GM18909 (cell line): Measurements from ENCODE around the gene TRERF1.
A peak's percentile ranks its signal among the peaks of the same experiment; 100 is the strongest.
"Not testable (repeated sequence)": the region's sequence is repeated elsewhere in the genome, so short reads cannot be mapped to it uniquely, and the experiment has no call there.

Experiments used
- ATAC-seq: cut with Tn5 transposase; IDR thresholded peaks from one replicate; pipeline ENCODE4 v1.9.1; 2021; ENCODE audit warnings: mild to moderate bottlenecking; ENCODE audit not compliant: unreplicated experiment, poor library complexity

Gene TRERF1

DNA sequence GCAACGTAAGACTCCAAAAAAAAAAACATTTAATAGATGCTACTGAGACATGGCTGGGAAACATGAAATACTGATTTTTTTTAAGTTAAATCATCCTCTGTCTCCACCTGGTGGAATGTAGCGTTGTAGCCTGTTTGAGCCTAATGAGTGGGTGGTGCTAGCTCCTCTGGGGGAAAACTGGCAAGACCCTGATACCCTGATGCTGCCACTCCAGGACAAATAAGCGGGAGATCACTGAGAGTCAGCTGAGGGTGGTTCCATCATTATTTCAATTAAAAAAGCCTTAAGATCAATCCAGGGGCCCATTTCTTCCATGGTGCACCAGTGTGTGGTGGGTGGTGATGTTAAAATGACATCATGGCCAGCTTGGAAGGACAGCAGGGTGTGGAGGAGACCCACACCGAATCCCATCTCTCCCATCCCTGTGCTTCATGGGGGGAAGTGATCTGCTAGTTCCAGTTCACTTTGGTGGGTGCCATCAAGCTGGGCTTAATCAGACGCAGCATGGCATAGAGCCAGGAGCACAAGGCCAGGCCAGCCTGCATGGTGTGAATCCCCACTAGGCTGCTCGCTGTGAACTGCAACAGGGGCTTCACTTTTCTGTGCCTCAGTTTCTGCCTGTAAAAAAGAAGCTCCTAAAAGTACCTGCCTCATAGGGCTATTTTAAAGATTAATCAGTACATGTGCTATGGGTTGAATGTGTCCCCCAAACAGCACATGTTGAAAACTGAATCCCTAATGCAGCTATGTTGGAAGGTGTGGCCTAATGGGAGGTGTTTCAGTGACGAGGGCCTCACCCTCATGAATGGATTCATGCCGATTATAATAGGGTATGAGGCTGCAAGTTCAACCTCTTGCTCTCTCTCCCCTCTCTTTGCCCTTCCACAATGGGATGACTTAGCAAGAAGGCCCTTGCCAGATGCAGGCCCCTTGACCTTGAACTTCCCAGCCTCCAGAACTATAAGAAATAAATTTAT lies 221.1 kb downstream of the TRERF1 start:
- ATAC-seq: no peak

DNA sequence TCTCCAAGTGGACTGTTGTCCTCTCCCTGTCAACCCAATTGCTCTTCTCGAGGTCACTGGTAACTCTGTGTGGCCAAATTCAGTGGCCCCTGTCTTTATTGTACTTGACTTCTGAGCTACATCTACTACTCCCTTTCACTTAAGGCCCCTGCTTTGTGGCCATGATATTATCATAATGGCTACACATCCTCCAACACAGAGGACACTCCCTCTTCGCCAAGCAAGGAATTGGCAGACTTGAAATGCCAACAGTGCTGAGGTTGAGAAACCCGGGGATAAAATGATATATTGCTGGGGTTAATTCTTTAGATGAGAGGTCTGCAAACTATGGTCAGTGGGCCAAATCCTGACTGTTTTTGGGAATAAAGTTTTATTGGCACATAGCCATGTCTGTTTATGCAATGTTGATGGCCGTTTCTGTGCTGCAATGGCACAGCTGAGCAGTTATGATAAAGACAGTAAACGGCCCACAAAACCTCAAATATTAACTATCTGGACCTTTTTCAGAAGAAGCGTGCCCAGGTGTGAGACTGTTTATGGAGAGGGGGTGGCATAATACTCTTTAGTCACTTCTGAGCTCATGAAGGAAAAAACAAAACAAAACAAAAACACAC lies 222.1 kb downstream of the TRERF1 start:
- ATAC-seq: no peak

DNA sequence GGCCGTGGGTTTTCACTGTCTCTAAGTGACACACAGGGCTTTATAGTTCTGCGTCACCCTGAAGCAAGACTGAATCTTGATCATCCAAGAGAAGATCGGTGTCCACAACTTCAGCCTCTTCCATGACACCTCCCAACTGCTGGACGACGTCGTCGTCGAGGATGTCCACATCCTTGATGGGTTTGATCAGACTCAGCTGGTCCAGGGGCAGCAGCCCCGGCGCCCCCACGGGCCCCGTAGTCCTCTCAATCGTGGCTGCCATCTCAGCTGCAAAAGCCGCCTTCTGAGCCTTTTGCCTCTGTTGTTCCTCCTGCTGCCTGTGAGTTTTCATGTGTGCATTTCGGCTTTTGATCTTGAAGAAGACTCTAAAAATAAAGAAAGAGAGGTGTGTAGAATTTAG lies 223.4 kb downstream of the TRERF1 start:
- ATAC-seq: no peak

- no peak for ATAC-seq
Measured at GRCh38 chr6:42227173-42227850, 224.4 kb downstream of the TRERF1 start.

GRCh38 chr6:42226645-42227143 lies 225.0 kb downstream of the TRERF1 start:
- no peak for ATAC-seq

GRCh38 chr6:42226161-42226611 lies 225.5 kb downstream of the TRERF1 start:
- no peak for ATAC-seq

DNA sequence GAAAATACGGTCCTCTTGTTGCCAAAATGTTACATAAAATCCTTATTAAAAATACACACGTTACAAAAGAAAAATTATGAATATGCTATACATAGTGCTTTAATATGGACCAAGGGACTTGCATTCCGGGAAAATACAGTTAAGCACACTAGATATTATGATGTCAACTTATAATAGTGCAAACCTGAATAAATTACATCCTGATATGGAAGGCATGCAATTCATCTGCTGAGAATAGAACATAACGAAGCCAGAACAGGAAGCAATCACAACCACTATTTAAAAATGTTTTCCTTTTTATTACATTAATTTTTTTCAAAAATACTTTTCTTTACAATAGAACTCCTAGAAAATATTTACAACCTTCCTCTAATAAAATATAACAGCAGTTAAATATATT lies 226.3 kb downstream of the TRERF1 start:
- ATAC-seq: no peak

- ATAC-seq: no peak
Measured at GRCh38 chr6:42225029-42225339, 226.7 kb downstream of the TRERF1 start.

- peak; percentile 85 for ATAC-seq
Measured at GRCh38 chr6:42224222-42225028, 227.3 kb downstream of the TRERF1 start.

- no peak for ATAC-seq
Measured at GRCh38 chr6:42222448-42222847, 229.3 kb downstream of the TRERF1 start.

DNA sequence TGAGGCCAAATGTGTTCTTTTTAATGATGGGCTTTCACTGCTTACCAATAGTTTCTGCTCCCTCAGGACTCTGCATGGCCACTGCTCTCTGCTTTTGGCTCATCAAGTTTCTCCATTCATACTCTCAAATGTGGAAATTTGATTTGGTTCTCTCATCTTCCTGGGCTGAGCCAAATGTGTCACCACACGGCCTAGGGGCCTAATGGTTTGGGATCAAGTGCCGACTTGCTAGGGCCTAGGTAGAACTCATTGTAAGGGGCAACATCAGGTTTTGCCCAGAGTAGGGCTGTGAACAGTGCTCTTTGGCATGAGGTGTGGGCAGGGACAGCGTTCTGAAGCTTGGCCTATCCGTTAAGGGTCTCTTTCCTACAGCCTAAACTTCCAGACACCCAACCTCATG lies 230.2 kb downstream of the TRERF1 start:
- no peak for ATAC-seq

GRCh38 chr6:42220807-42221206 lies 230.9 kb downstream of the TRERF1 start:
- ATAC-seq: no peak

DNA sequence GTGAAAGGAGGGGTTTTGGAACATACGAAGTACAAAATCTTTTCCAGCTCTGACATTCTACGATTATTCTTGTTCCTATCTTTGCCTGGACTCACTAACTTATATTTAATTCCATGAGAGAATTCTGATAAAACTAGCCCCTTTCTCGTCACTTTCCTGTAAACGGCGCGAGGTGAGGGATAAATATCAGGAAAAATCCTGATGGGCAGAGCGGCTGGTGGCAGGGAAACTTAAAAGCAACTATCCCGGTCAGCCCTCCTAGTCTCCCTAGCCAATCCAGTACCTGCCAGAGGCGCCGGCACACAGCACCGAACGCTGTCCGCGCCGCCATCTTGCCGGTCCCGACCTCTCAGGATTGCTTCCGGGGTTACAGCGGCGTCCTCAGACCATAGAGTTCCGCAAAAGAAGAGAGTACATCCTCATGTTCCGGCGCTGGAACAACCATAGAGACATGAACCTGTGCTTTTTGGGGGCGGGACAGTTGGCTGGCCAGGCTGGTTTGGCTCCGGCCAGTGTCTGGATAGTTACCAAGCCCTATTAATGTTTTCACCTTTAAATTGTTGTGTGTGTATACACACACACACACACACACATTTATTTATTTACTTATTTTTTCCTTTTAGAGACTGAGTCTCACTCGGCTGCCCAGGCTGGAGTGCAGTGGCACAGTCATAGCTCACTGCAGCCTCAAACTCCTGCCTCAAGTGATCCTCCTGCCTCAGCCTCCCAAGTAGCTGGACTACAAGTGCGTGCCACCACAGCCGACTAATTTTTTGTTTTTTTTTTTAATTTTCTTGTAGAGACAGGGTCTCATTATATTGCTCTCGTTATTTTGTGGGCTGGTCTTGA lies 234.0 kb downstream of the TRERF1 start, which contains the start of gene MRPS10:
TSS of gene MRPS10 (minus strand) at position 343 of the 849 bp plus-strand sequence. CDS start at position 331, 12 bp downstream.
- peak; percentile 95 for ATAC-seq

DNA sequence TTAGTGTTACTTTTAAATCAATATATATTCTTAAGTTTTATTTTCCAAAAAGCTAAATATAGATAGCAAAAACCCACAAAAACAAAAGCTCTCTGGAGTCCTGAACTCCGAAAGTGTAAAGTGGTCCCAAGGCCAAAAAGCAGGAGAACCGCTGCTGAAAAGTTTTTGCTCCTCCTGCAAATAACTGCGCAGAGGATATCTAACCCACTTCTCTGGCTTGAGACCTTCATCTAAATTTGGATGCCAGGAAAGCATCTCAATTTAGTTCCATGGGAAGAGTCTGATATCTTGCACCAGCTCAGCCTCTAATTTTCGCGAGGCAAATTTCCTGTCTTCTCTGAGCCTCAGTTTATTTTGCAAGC lies 234.6 kb downstream of the TRERF1 start:
- ATAC-seq: no peak

- not testable (repeated sequence) for ATAC-seq
Measured at GRCh38 chr6:42216495-42216894, 235.2 kb downstream of the TRERF1 start.

- ATAC-seq: no peak
Measured at GRCh38 chr6:42212442-42212841, 239.3 kb downstream of the TRERF1 start.

- ATAC-seq: no peak
Measured at GRCh38 chr6:42211726-42212125, 240.0 kb downstream of the TRERF1 start.

DNA sequence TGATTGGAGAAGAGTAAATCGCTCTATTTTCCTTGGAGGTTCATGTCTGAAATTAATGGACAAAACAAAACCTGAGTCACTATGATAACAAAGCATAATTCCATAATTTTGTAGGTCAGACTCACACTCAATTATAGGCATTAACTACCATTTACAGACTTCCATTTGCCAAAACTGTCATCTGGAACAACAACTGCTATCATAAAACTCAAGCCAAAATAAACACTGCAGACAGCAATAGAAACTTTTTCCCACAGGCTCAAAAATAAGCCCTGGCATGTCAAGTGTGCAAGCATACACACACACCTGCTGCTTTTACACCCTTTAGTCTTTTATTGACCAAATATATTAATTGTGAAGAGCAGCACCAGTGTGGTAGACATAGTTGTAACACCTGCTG lies 241.2 kb downstream of the TRERF1 start:
- ATAC-seq: no peak

- not testable (repeated sequence) for ATAC-seq
Measured at GRCh38 chr6:42207559-42207958, 244.2 kb downstream of the TRERF1 start.
